K562 (cell line): ENCODE data around the gene SLCO6A1. TPM values are rescaled to one million over a fixed set of nuclear protein-coding genes. Genes with fewer than 3 reads are reported as not detected.

Experiments
- ATAC-seq: fragments of 200-7000 bp; cut with Tn5 transposase; 3 replicates; pipeline ENCODE4 v1.9.1; 2020; ENCODE audit warnings: moderate library complexity
- Bru-seq: library from RNA; stranded (reverse); fragments of 400-500 nt; gene quantifications from one replicate; lab custom pipeline; 2021; lab: Mats Ljungman, UMichigan
- BruChase-seq, 2 experiments: library from RNA; stranded (reverse); fragments of 400-500 nt; gene quantifications; one replicate each; lab custom pipeline; 2021; lab: Mats Ljungman, UMichigan
- BruUV-seq: library from RNA; stranded (reverse); fragments of 400-500 nt; replicated peaks from 2 replicates; lab custom pipeline; 2021; lab: Mats Ljungman, UMichigan
- CTCF ChIA-PET: fragments of 300-600 bp; formaldehyde crosslinking; extraction: SDS; loops from one replicate; lab custom pipeline; 2021; ENCODE audit warnings: low intra/inter-chr PET ratio; lab: Yijun Ruan, JAX
- POLR2A ChIA-PET: fragments of 300-600, 350-650 bp; sonication (Branson Sonifier 250); formaldehyde crosslinking; extraction: SDS; loops from one replicate; lab custom pipeline; 2021; ENCODE audit warnings: antibody characterized with exemption, inconsistent platforms; lab: Yijun Ruan, JAX
- DNase-seq, 4 experiments: peaks; one replicate each; pipeline versions ENCODE4 v3.0.0 to v3.0.0-alpha.2; 2011 to 2018; ENCODE audit warnings: low spot score in 3 of 4, mixed read lengths in 3 of 4; ENCODE audit errors: extremely low read depth in 1 of 4
- FAIRE-seq: peaks from 2 replicates; lab custom pipeline; 2011; peaks lifted over from hg19 to GRCh38; lab: Jason Lieb, UNC
- H2AFZ ChIP-seq: 2 replicates; pipeline ENCODE4 v1.6.0; 2011; ENCODE audit warnings: low read depth, low read length, control low read depth, inconsistent platforms
- H3K27ac ChIP-seq: fragments of 200-600 bp; 3 replicates; pipeline ENCODE4 v1.8.0; 2011; ENCODE audit warnings: low read depth, mild to moderate bottlenecking, control low read depth, inconsistent platforms, low read length, moderate library complexity, mixed read lengths; ENCODE audit errors: extremely low read depth
- H3K27me3 ChIP-seq, 2 experiments: fragments of 300-600 bp in 1 of 2; 2 replicates in 1 of 2; 3 replicates in 1 of 2; pipeline versions ENCODE4 v1.6.0 to v1.8.0; 2011; ENCODE audit warnings: inconsistent platforms in 2 of 2, low read length in 2 of 2, mild to moderate bottlenecking in 1 of 2, mixed read lengths in 1 of 2, moderate library complexity in 1 of 2; ENCODE audit not compliant: control insufficient read depth in 2 of 2, insufficient read depth in 2 of 2
- H3K36me3 ChIP-seq: fragments of 300-600 bp; 3 replicates; pipeline ENCODE4 v1.8.0; 2011; ENCODE audit warnings: mild to moderate bottlenecking, low read length, inconsistent platforms; ENCODE audit not compliant: control insufficient read depth, insufficient read depth
- H3K4me1 ChIP-seq, 2 experiments: fragments of 200-600 bp in 1 of 2; replicated peaks in 1 of 2; 2 replicates in 1 of 2; 3 replicates in 1 of 2; pipeline versions ENCODE4 v1.5.1 to v1.8.0; 2011; ENCODE audit warnings: inconsistent platforms in 2 of 2, low read length in 2 of 2, mild to moderate bottlenecking in 1 of 2, mixed read lengths in 1 of 2, moderate library complexity in 1 of 2; ENCODE audit not compliant: control insufficient read depth in 2 of 2, insufficient read depth in 2 of 2
- H3K4me2 ChIP-seq: 2 replicates; pipeline ENCODE4 v1.6.1; 2011; ENCODE audit warnings: low read length, control low read depth, inconsistent platforms, mixed read lengths; ENCODE audit not compliant: insufficient read depth
- H3K4me3 ChIP-seq: fragments of 200-600 bp; sonication (generic), shearing (Covaris generic); 2 replicates; pipeline ENCODE4 v1.5.1; 2016; ENCODE audit warnings: control low read depth, inconsistent platforms
- H3K79me2 ChIP-seq: fragments of 200-600 bp; 3 replicates; pipeline ENCODE4 v1.8.0; 2011; ENCODE audit warnings: low read length, inconsistent platforms; ENCODE audit not compliant: control insufficient read depth, insufficient read depth
- H3K9ac ChIP-seq, 2 experiments: 2 replicates each; pipeline versions ENCODE4 v1.6.0 to v1.6.1; 2011; ENCODE audit warnings: low read depth in 2 of 2, low read length in 2 of 2, control low read depth in 1 of 2, inconsistent platforms in 1 of 2, mild to moderate bottlenecking in 1 of 2, mixed read lengths in 1 of 2; ENCODE audit not compliant: insufficient read depth in 1 of 2
- H3K9me1 ChIP-seq: one replicate; pipeline ENCODE4 v1.6.0; 2011; ENCODE audit warnings: inconsistent platforms, mild to moderate bottlenecking, low read length, moderate library complexity; ENCODE audit not compliant: control insufficient read depth, insufficient read depth
- H3K9me3 ChIP-seq: replicated peaks from 2 replicates; pipeline ENCODE4 v1.5.1; 2011; ENCODE audit warnings: low read depth, low read length, inconsistent platforms; ENCODE audit not compliant: control insufficient read depth, insufficient read depth
- H4K20me1 ChIP-seq: replicated peaks from 2 replicates; pipeline ENCODE4 v1.6.1; 2011; ENCODE audit warnings: low read length, inconsistent platforms, mixed read lengths; ENCODE audit not compliant: control insufficient read depth, insufficient read depth
- CEBPB ChIP-seq: fragments of 450-650 bp; IDR thresholded peaks from 2 replicates; pipeline ENCODE4 v1.6.1; 2016; ENCODE audit warnings: missing genetic modification characterization, missing compliant biosample characterization
- CEBPG ChIP-seq, 3 experiments: fragments of 200-800 bp in 1 of 3; sonication (Bioruptor generic) in 1 of 3; sonication (generic) in 1 of 3; formaldehyde crosslinking in 1 of 3; IDR thresholded peaks in 2 of 3; conservative IDR thresholded peaks in 1 of 3; 2 replicates each; pipeline versions ENCODE4 v1.6.1 to v1.8.0; 2016 to 2022; ENCODE audit warnings: missing compliant biosample characterization in 2 of 3, missing genetic modification characterization in 2 of 3, mild to moderate bottlenecking in 1 of 3, missing genetic modification reagents in 1 of 3
- COPS2 ChIP-seq: fragments of 450-650 bp; conservative IDR thresholded peaks from 2 replicates; pipeline ENCODE4 v1.6.1; 2016; ENCODE audit warnings: mild to moderate bottlenecking, moderate library complexity
- L3MBTL2 ChIP-seq: fragments of 450-650 bp; IDR thresholded peaks from 2 replicates; pipeline ENCODE4 v1.6.1; 2016; ENCODE audit warnings: mild to moderate bottlenecking, moderate library complexity
- MAZ ChIP-seq, 2 experiments: fragments of 450-650 bp in 1 of 2; sonication (generic) in 1 of 2; formaldehyde crosslinking; IDR thresholded peaks in 1 of 2; conservative IDR thresholded peaks in 1 of 2; 2 replicates each; pipeline versions ENCODE4 v1.4.0 to v1.5.0; 2020; ENCODE audit warnings: mild to moderate bottlenecking in 1 of 2, missing genetic modification reagents in 1 of 2
- MEF2D ChIP-seq: conservative IDR thresholded peaks from 2 replicates; pipeline ENCODE4 v1.6.1; 2016; ENCODE audit warnings: low read depth, missing genetic modification characterization, missing compliant biosample characterization
- ZNF316 ChIP-seq: fragments of 450-650 bp; IDR thresholded peaks from 2 replicates; pipeline ENCODE4 v1.6.1; 2016
- WGBS: fragments of 100-300 bp; shearing (Covaris generic); methylation state at CpG from one replicate; pipeline ENCODE4 v1.1.6; 2016; ENCODE audit warnings: low coverage, mixed read lengths; ENCODE audit not compliant: insufficient coverage; ENCODE audit errors: missing lambda C conversion rate; 5-methylcytosine and 5-hydroxymethylcytosine counted together
- in situ Hi-C: fragments of 300-500 bp; cut with MboI; formaldehyde crosslinking; loops from 4 replicates; pipeline ENCODE4 v1.15.0; 2018; ENCODE audit warnings: inconsistent platforms, mixed read lengths
- intact Hi-C: fragments of 100-400 bp; cut with micrococcal nuclease; formaldehyde crosslinking; loops from 2 replicates; pipeline ENCODE4 v1.14.2; 2022
- long read RNA-seq, 3 experiments: library from polyadenylated mRNA in 2 of 3; library from RNA in 1 of 3; unstranded in 2 of 3; stranded (forward) in 1 of 3; transcript quantifications; one replicate each; pipeline ENCODE4 v2.0.0, GENCODE V29; 2019 to 2022
- polyA minus RNA-seq, 3 experiments: library from RNA; depleted of rRNA, polyadenylated mRNA; stranded (reverse); fragments of >200 nt; gene quantifications; 2 replicates each; pipeline ENCODE4 v1.2.3, GENCODE V29; 2011
- polyA plus RNA-seq, 8 experiments: library from polyadenylated mRNA; depleted of rRNA in 4 of 8; stranded (reverse) in 5 of 8; unstranded in 3 of 8; fragments of >200 nt; fragmentation: Nextera tagmentation in 2 of 8; fragmentation: Illumina TruSeq in 1 of 8; extraction: Ambion mirVana in 2 of 8; extraction: Trizol in 1 of 8; gene quantifications; 2 replicates each; pipeline versions ENCODE4 v1.2.1 to v1.2.3, GENCODE V29; 2011 to 2014; ENCODE audit warnings: inconsistent platforms in 1 of 8, missing spikeins in 1 of 8
- total RNA-seq, 7 experiments: library from RNA; depleted of rRNA in 6 of 7; stranded (reverse); fragments of >200 nt in 6 of 7; fragmentation: Illumina TruSeq in 2 of 7; extraction: Trizol in 2 of 7; gene quantifications; 2 replicates each; pipeline versions ENCODE4 v1.2.1 to v1.2.3, GENCODE V29; 2011 to 2021; ENCODE audit warnings: low replicate concordance in 1 of 7
- TF ChIP-seq, protein P1 (sequence below): IDR thresholded peaks from 2 replicates; pipeline ENCODE4 v1.6.1; 2011; ENCODE audit warnings: borderline replicate concordance, low read depth, mild to moderate bottlenecking, moderate library complexity, low read length; ENCODE audit not compliant: insufficient read depth, poor library complexity, severe bottlenecking
- TF ChIP-seq, protein P2 (sequence below), 2 experiments: IDR thresholded peaks; 2 replicates each; pipeline ENCODE4 v1.6.1; 2011; ENCODE audit warnings: borderline replicate concordance in 1 of 2, control low read depth in 1 of 2, low read depth in 1 of 2, low read length in 1 of 2, mild to moderate bottlenecking in 1 of 2, mixed read lengths in 1 of 2, moderate library complexity in 1 of 2; ENCODE audit not compliant: insufficient read depth in 1 of 2, insufficient read length in 1 of 2, poor library complexity in 1 of 2, severe bottlenecking in 1 of 2; ENCODE audit errors: extremely low read depth in 1 of 2

The SLCO6A1 gene
- total RNA-seq (2011; cell fraction: chromatin; rRNA removed; ENCODE audit: low replicate concordance), result not detected in 2 replicates
- not detected in 2 replicates for total RNA-seq (2011; cell fraction: nucleolus; rRNA removed)
- total RNA-seq (2011; cell fraction: nucleoplasm; rRNA removed), result not detected in 2 replicates
- total RNA-seq (2014; rRNA removed) (not detected in 2 replicates), total RNA-seq (2014; rRNA removed; fragmentation: Illumina TruSeq; extraction: Trizol) (not detected in 2 replicates), total RNA-seq (2015; rRNA removed; fragmentation: Illumina TruSeq; extraction: Trizol) (0.11 TPM in 1 of 2 replicates, not detected in the other), total RNA-seq (2021) (0.11 TPM in 1 of 2 replicates, not detected in the other), polyA plus RNA-seq (2011; rRNA removed) (0.04 TPM in 1 of 2 replicates, not detected in the other), polyA plus RNA-seq (2014; fragmentation: Illumina TruSeq; extraction: Trizol) (not detected in 2 replicates), polyA plus RNA-seq (2014; fragmentation: Nextera tagmentation; extraction: Ambion mirVana) (not detected), polyA plus RNA-seq (2014; rRNA removed) (0.20 and 0.26 TPM in 2 replicates), polyA minus RNA-seq (2011; rRNA and poly(A)+ RNA removed) (not detected in 2 replicates), Bru-seq, nascent RNA (percentile 17 among the genes with signal in this experiment), BruChase-seq, experiment 1, labeled RNA remaining after a 2-hour chase (percentile 21 among the genes with signal in this experiment), BruChase-seq, experiment 2, labeled RNA remaining after a 6-hour chase (percentile 19 among the genes with signal in this experiment)
- not detected in 2 replicates for polyA plus RNA-seq (2011; cell fraction: cytosol; rRNA removed)
- 0.28 TPM in 1 of 2 replicates, not detected in the other for polyA plus RNA-seq (2011; cell fraction: nucleus; rRNA removed)
- polyA plus RNA-seq (2012), result 0.13 and 0.21 TPM in 2 replicates
- not detected in 2 replicates for polyA minus RNA-seq (2011; cell fraction: cytosol; rRNA and poly(A)+ RNA removed)
- 0.13 TPM in 1 of 2 replicates, not detected in the other for polyA minus RNA-seq (2011; cell fraction: nucleus; rRNA and poly(A)+ RNA removed)
- long read RNA-seq, experiment 1, result 0 reads
- long read RNA-seq, experiment 2, result 0 reads
- long read RNA-seq, experiment 3, result 0 reads

- DNase-seq, result peak in 3 of 4 experiments; percentile 2 to 5 (median 5)
- no peak within 1 kb of the TSS for H3K9ac ChIP-seq
- peak; percentile 70 for ATAC-seq
- no peak within 1 kb of the TSS; the same call in 1 of the 2 replicates for H2AFZ ChIP-seq
- H3K9me1 ChIP-seq, result no peaks in the 10 kb centered on the region
- POLR2A ChIA-PET, result no interaction called here
- no peaks in the 10 kb centered on the region for H3K36me3 ChIP-seq
- no peak within 1 kb of the TSS for H3K27ac ChIP-seq
- H3K4me2 ChIP-seq, result no peak within 1 kb of the TSS
- peaks cover 0 to 7% of the 10 kb centered on the region in 2 experiments; a peak in 1 of 5 replicates for H3K4me1 ChIP-seq
- H3K79me2 ChIP-seq, result no peaks in the 10 kb centered on the region
- BruUV-seq, result no TSS peak
- WGBS, result 4% methylated on average over 35 of the region's 43 CpGs
- TF ChIP-seq MAZ (CRISPR knock-in tag; conservative IDR thresholded peaks at IDR 0.05 in 1 of 2, IDR thresholded peaks at IDR 0.05 in 1 of 2) (0 out of 4 replicates have a peak, but pooled peaks of 1 of the 2 experiments have one; percentile 13), MEF2D (no peak), CEBPG (CRISPR knock-in tag; IDR thresholded peaks at IDR 0.05) (no peak), CEBPG (tag; conservative IDR thresholded peaks at IDR 0.05 in 1 of 2, IDR thresholded peaks at IDR 0.05 in 1 of 2) (peak in 1 of 2 experiments; percentile 51; a peak in 2 of 4 replicates), COPS2 (no peak), ZNF316 (peak; percentile 12; the same call in 1 of the 2 replicates), L3MBTL2 (peak; percentile 35; the same call in 1 of the 2 replicates), CEBPB (peak; percentile 83)
- TF ChIP-seq, protein P1, sequence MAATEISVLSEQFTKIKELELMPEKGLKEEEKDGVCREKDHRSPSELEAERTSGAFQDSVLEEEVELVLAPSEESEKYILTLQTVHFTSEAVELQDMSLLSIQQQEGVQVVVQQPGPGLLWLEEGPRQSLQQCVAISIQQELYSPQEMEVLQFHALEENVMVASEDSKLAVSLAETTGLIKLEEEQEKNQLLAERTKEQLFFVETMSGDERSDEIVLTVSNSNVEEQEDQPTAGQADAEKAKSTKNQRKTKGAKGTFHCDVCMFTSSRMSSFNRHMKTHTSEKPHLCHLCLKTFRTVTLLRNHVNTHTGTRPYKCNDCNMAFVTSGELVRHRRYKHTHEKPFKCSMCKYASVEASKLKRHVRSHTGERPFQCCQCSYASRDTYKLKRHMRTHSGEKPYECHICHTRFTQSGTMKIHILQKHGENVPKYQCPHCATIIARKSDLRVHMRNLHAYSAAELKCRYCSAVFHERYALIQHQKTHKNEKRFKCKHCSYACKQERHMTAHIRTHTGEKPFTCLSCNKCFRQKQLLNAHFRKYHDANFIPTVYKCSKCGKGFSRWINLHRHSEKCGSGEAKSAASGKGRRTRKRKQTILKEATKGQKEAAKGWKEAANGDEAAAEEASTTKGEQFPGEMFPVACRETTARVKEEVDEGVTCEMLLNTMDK, result peak; percentile 6
- TF ChIP-seq, protein P2, sequence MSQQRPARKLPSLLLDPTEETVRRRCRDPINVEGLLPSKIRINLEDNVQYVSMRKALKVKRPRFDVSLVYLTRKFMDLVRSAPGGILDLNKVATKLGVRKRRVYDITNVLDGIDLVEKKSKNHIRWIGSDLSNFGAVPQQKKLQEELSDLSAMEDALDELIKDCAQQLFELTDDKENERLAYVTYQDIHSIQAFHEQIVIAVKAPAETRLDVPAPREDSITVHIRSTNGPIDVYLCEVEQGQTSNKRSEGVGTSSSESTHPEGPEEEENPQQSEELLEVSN (IDR thresholded peaks at IDR 0.05; ENCODE audit: borderline replicate concordance in 1 of 2, extremely low read depth in 1 of 2, insufficient read depth in 1 of 2, insufficient read length in 1 of 2, low read depth in 1 of 2, low read length in 1 of 2, poor library complexity in 1 of 2, severe bottlenecking in 1 of 2), result peak in 1 of 2 experiments; percentile 62
- no peak within 1 kb of the TSS for H3K4me3 ChIP-seq
- intact Hi-C loops (no loop called here), in situ Hi-C loops (no loop called here)
- CTCF ChIA-PET, result no interaction called here
- H4K20me1 ChIP-seq, result no peaks in the 10 kb centered on the region
- H3K27me3 ChIP-seq, result no peaks in the 10 kb centered on the region
- H3K9me3 ChIP-seq, result no peaks in the 10 kb centered on the region
- FAIRE-seq, result no peak
Measured at GRCh38 chr5:102498271-102499034, at the start of gene SLCO6A1. SLCO6A1 (minus strand) TSS chr5:102499001; CDS start chr5:102498844, 157 bp downstream.
